Hepatocyte (in vitro differentiated cells): ENCODE results near the gene CLDN11.

Experiments
- EZH2 ChIP-seq: fragments of 200-600 bp; sonication (generic); IDR thresholded peaks from 2 replicates; pipeline ENCODE4 v1.6.1; 2016; ENCODE audit warnings: antibody characterized with exemption, mild to moderate bottlenecking, borderline replicate concordance
- EZH2phosphoT487 ChIP-seq: fragments of 200-600 bp; sonication (generic); IDR thresholded peaks from one replicate; pipeline ENCODE4 v1.6.1; 2018; ENCODE audit warnings: antibody characterized with exemption, mild to moderate bottlenecking, low read depth, moderate library complexity; ENCODE audit not compliant: unreplicated experiment, severe bottlenecking
- TF ChIP-seq, protein P1 (sequence below): fragments of 200-600 bp; sonication (generic); IDR thresholded peaks from 2 replicates; pipeline ENCODE4 v1.5.1; 2016; ENCODE audit warnings: antibody characterized with exemption, mild to moderate bottlenecking; ENCODE audit not compliant: poor library complexity

- TF ChIP-seq, protein P1, sequence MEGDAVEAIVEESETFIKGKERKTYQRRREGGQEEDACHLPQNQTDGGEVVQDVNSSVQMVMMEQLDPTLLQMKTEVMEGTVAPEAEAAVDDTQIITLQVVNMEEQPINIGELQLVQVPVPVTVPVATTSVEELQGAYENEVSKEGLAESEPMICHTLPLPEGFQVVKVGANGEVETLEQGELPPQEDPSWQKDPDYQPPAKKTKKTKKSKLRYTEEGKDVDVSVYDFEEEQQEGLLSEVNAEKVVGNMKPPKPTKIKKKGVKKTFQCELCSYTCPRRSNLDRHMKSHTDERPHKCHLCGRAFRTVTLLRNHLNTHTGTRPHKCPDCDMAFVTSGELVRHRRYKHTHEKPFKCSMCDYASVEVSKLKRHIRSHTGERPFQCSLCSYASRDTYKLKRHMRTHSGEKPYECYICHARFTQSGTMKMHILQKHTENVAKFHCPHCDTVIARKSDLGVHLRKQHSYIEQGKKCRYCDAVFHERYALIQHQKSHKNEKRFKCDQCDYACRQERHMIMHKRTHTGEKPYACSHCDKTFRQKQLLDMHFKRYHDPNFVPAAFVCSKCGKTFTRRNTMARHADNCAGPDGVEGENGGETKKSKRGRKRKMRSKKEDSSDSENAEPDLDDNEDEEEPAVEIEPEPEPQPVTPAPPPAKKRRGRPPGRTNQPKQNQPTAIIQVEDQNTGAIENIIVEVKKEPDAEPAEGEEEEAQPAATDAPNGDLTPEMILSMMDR = no peak
- TF ChIP-seq EZH2 (no peak), EZH2phosphoT487 (no peak)
Measured at GRCh38 chr3:170458285-170458684, 39.6 kb downstream of the CLDN11 start.
